ENCODE results near the gene ABHD13. TPM values are rescaled to one million over a fixed set of nuclear protein-coding genes. Genes with fewer than 3 reads are reported as not detected.
"Not testable (repeated sequence)": the region's sequence is repeated elsewhere in the genome, so short reads cannot be mapped to it uniquely, and the experiment has no call there.

Gene ABHD13
- total RNA-seq, 1 experiment from 2014 or later, result 8.3 TPM

GRCh38 chr13:108223687-108224503 lies 5.7 kb downstream of the ABHD13 start:
- DNase-seq (ENCODE audit: low read depth), result no peak

GRCh38 chr13:108225440-108225839 lies 7.2 kb downstream of the ABHD13 start:
- no peak for DNase-seq (ENCODE audit: low read depth)

- no peak for DNase-seq (ENCODE audit: low read depth)
These were observed 8.0 kb downstream of the ABHD13 start for GRCh38 chr13:108226184-108226583.

- peak; percentile 23 for DNase-seq (ENCODE audit: low read depth)
These were observed 9.6 kb downstream of the ABHD13 start for GRCh38 chr13:108227651-108228272.

- DNase-seq (ENCODE audit: low read depth), result no peak
These were observed 12.2 kb downstream of the ABHD13 start for GRCh38 chr13:108230377-108230776.

- no peak for DNase-seq (ENCODE audit: low read depth)
These were observed 31.0 kb downstream of the ABHD13 start for GRCh38 chr13:108249150-108249549.

- no peak for DNase-seq (ENCODE audit: low read depth)
These were observed 39.1 kb downstream of the ABHD13 start for GRCh38 chr13:108257248-108257647.

GRCh38 chr13:108263621-108264355 lies 45.6 kb downstream of the ABHD13 start:
- no peak for DNase-seq (ENCODE audit: low read depth)

GRCh38 chr13:108266321-108266990 lies 48.3 kb downstream of the ABHD13 start:
- peak; percentile 36 for DNase-seq (ENCODE audit: low read depth)

GRCh38 chr13:108267347-108267746 lies 49.2 kb downstream of the ABHD13 start:
- DNase-seq (ENCODE audit: low read depth), result no peak

GRCh38 chr13:108267855-108268254 lies 49.7 kb downstream of the ABHD13 start:
- DNase-seq (ENCODE audit: low read depth), result not testable (repeated sequence)

GRCh38 chr13:108268466-108269112 lies 50.4 kb downstream of the ABHD13 start:
- no peak for DNase-seq (ENCODE audit: low read depth)

GRCh38 chr13:108269601-108270328 lies 51.6 kb downstream of the ABHD13 start, which contains the start of gene TNFSF13B:
TSS of gene TNFSF13B (plus strand) at chr13:108269718. CDS start at chr13:108269896, 178 bp downstream.
- DNase-seq (ENCODE audit: low read depth), result peak; percentile 39

GRCh38 chr13:108270442-108270841 lies 52.2 kb downstream of the ABHD13 start:
- no peak for DNase-seq (ENCODE audit: low read depth)

- no peak for DNase-seq (ENCODE audit: low read depth)
These were observed 54.1 kb downstream of the ABHD13 start for GRCh38 chr13:108272333-108272732.

GRCh38 chr13:108273429-108274118 lies 55.4 kb downstream of the ABHD13 start:
- no peak for DNase-seq (ENCODE audit: low read depth)

GRCh38 chr13:108274718-108275117 lies 56.5 kb downstream of the ABHD13 start:
- DNase-seq (ENCODE audit: low read depth), result no peak

- no peak for DNase-seq (ENCODE audit: low read depth)
These were observed 57.9 kb downstream of the ABHD13 start for GRCh38 chr13:108276060-108276459.

GRCh38 chr13:108278466-108278865 lies 60.3 kb downstream of the ABHD13 start:
- DNase-seq (ENCODE audit: low read depth), result no peak

- no peak for DNase-seq (ENCODE audit: low read depth)
These were observed 63.7 kb downstream of the ABHD13 start for GRCh38 chr13:108281901-108282300.
